ENCODE results near the gene MPI. TPM values are rescaled to one million over a fixed set of nuclear protein-coding genes. Genes with fewer than 3 reads are reported as not detected.
"Not testable (repeated sequence)": the region's sequence is repeated elsewhere in the genome, so short reads cannot be mapped to it uniquely, and the experiment has no call there.

The MPI gene
- polyA plus RNA-seq, 3 donors = 66.1 to 71.9 (median 69.4) TPM

GRCh38 chr15:74884428-74885223 lies 5.2 kb upstream of the MPI start:
- no peak for DNase-seq (ENCODE audit: extremely low read depth in 1 of 11, low read depth in 9 of 11, low spot score in 4 of 11)

GRCh38 chr15:74885461-74885860 lies 4.4 kb upstream of the MPI start:
- no peak for DNase-seq (ENCODE audit: extremely low read depth in 1 of 11, low read depth in 9 of 11, low spot score in 4 of 11)

GRCh38 chr15:74887537-74888193 lies 2.2 kb upstream of the MPI start:
- not testable (repeated sequence) for DNase-seq (ENCODE audit: extremely low read depth in 1 of 11, low read depth in 9 of 11, low spot score in 4 of 11)

- DNase-seq (ENCODE audit: extremely low read depth in 1 of 11, low read depth in 9 of 11, low spot score in 4 of 11) = no peak
Observed at GRCh38 chr15:74888716-74889115, 1.1 kb upstream of the MPI start.

GRCh38 chr15:74889390-74889882 lies 406 bp upstream of the MPI start:
- DNase-seq (ENCODE audit: extremely low read depth in 1 of 11, low read depth in 9 of 11, low spot score in 4 of 11) = peak in 3 of 11 donors; percentile 13 to 60 (median 59)

- DNase-seq (ENCODE audit: extremely low read depth in 1 of 11, low read depth in 9 of 11, low spot score in 4 of 11) = no peak
Observed at GRCh38 chr15:74890665-74890960, 771 bp downstream of the MPI start.

- no peak for DNase-seq (ENCODE audit: extremely low read depth in 1 of 11, low read depth in 9 of 11, low spot score in 4 of 11)
Observed at GRCh38 chr15:74891469-74891868, 1.6 kb downstream of the MPI start.

GRCh38 chr15:74892313-74892712 lies 2.5 kb downstream of the MPI start:
- no peak for DNase-seq (ENCODE audit: extremely low read depth in 1 of 11, low read depth in 9 of 11, low spot score in 4 of 11)

- DNase-seq (ENCODE audit: extremely low read depth in 1 of 11, low read depth in 9 of 11, low spot score in 4 of 11) = no peak
Observed at GRCh38 chr15:74892931-74893330, 3.1 kb downstream of the MPI start.

GRCh38 chr15:74893627-74894026 lies 3.8 kb downstream of the MPI start:
- no peak for DNase-seq (ENCODE audit: extremely low read depth in 1 of 11, low read depth in 9 of 11, low spot score in 4 of 11)

- DNase-seq (ENCODE audit: extremely low read depth in 1 of 11, low read depth in 9 of 11, low spot score in 4 of 11) = not testable (repeated sequence)
Observed at GRCh38 chr15:74894383-74894782, 4.5 kb downstream of the MPI start.

- DNase-seq (ENCODE audit: extremely low read depth in 1 of 11, low read depth in 9 of 11, low spot score in 4 of 11) = no peak
Observed at GRCh38 chr15:74895830-74896229, 6.0 kb downstream of the MPI start.

- no peak for DNase-seq (ENCODE audit: extremely low read depth in 1 of 11, low read depth in 9 of 11, low spot score in 4 of 11)
Observed at GRCh38 chr15:74896316-74896715, 6.5 kb downstream of the MPI start.

- DNase-seq (ENCODE audit: extremely low read depth in 1 of 11, low read depth in 9 of 11, low spot score in 4 of 11) = no peak
Observed at GRCh38 chr15:74897300-74897701, 7.5 kb downstream of the MPI start.

- DNase-seq (ENCODE audit: extremely low read depth in 1 of 11, low read depth in 9 of 11, low spot score in 4 of 11) = peak in 3 of 11 donors; percentile 29 to 51 (median 39)
Observed at GRCh38 chr15:74901612-74902063, 11.8 kb downstream of the MPI start.

GRCh38 chr15:74902295-74903075 lies 12.6 kb downstream of the MPI start:
- no peak for DNase-seq (ENCODE audit: extremely low read depth in 1 of 11, low read depth in 9 of 11, low spot score in 4 of 11)

GRCh38 chr15:74903676-74904075 lies 13.8 kb downstream of the MPI start:
- no peak for DNase-seq (ENCODE audit: extremely low read depth in 1 of 11, low read depth in 9 of 11, low spot score in 4 of 11)

GRCh38 chr15:74904190-74904805 lies 14.5 kb downstream of the MPI start:
- no peak for DNase-seq (ENCODE audit: extremely low read depth in 1 of 11, low read depth in 9 of 11, low spot score in 4 of 11)

- DNase-seq (ENCODE audit: extremely low read depth in 1 of 11, low read depth in 9 of 11, low spot score in 4 of 11) = peak in 3 of 11 donors; percentile 8 to 27 (median 10)
Observed at GRCh38 chr15:74906067-74906449, 16.2 kb downstream of the MPI start.

Measured in renal cortex interstitium (tissue), 11 donors.